IMR-90 (cell line): Measurements from ENCODE around the gene TECPR2.

Experiments
- BHLHE40 ChIP-seq: fragments of 150-350 bp; IDR thresholded peaks from 2 replicates; pipeline ENCODE4 v1.6.1; 2016; ENCODE audit warnings: mild to moderate bottlenecking, low read depth, low read length
- CEBPB ChIP-seq: IDR thresholded peaks from 2 replicates; pipeline ENCODE4 v1.6.1; 2012; ENCODE audit warnings: low read depth, low read length, improper control_type of control experiment
- CHD1 ChIP-seq: IDR thresholded peaks from 2 replicates; pipeline ENCODE4 v1.6.1; 2012; ENCODE audit warnings: low read depth, low read length, improper control_type of control experiment
- CTCF ChIP-seq: conservative IDR thresholded peaks from 2 replicates; pipeline ENCODE4 v1.5.1; 2012; ENCODE audit warnings: mild to moderate bottlenecking, low read depth, low read length, improper control_type of control experiment
- ELK1 ChIP-seq: fragments of 150-350 bp; IDR thresholded peaks from 2 replicates; pipeline ENCODE4 v1.6.1; 2016; ENCODE audit warnings: low read depth, mild to moderate bottlenecking, low read length, moderate library complexity, borderline replicate concordance
- MAFK ChIP-seq: IDR thresholded peaks from 2 replicates; pipeline ENCODE4 v1.6.1; 2012; ENCODE audit warnings: low read depth, low read length, improper control_type of control experiment
- MAZ ChIP-seq: IDR thresholded peaks from 2 replicates; pipeline ENCODE4 v1.6.1; 2012; ENCODE audit warnings: low read depth, mild to moderate bottlenecking, low read length, improper control_type of control experiment, moderate library complexity, borderline replicate concordance
- MXI1 ChIP-seq: IDR thresholded peaks from 2 replicates; pipeline ENCODE4 v1.6.1; 2012; ENCODE audit warnings: low read depth, mild to moderate bottlenecking, low read length, moderate library complexity, borderline replicate concordance
- NFE2L2 ChIP-seq: fragments of 150-350 bp; IDR thresholded peaks from 2 replicates; pipeline ENCODE4 v1.6.1; 2016; ENCODE audit warnings: low read depth, mild to moderate bottlenecking, low read length
- POLR2A ChIP-seq: IDR thresholded peaks from 2 replicates; pipeline ENCODE4 v1.6.1; 2012; ENCODE audit warnings: mild to moderate bottlenecking, low read depth, low read length
- RAD21 ChIP-seq: IDR thresholded peaks from 2 replicates; pipeline ENCODE4 v1.6.1; 2012; ENCODE audit warnings: low read length, improper control_type of control experiment
- RCOR1 ChIP-seq: IDR thresholded peaks from 2 replicates; pipeline ENCODE4 v1.6.1; 2012; ENCODE audit warnings: mild to moderate bottlenecking, low read length, improper control_type of control experiment; ENCODE audit not compliant: insufficient replicate concordance
- SMC3 ChIP-seq: fragments of 150-350 bp; IDR thresholded peaks from 2 replicates; pipeline ENCODE4 v1.6.1; 2016; ENCODE audit warnings: low read depth, mild to moderate bottlenecking, antibody characterized with exemption, low read length, moderate library complexity
- USF2 ChIP-seq: fragments of 150-350 bp; IDR thresholded peaks from 2 replicates; pipeline ENCODE4 v1.6.1; 2017; ENCODE audit warnings: mild to moderate bottlenecking, antibody characterized with exemption, low read length, low read depth

- TF ChIP-seq POLR2A, result no peak
- TF ChIP-seq CTCF, result no peak
- no peak for TF ChIP-seq USF2
- no peak for TF ChIP-seq RAD21
- TF ChIP-seq CEBPB, result no peak
- TF ChIP-seq NFE2L2, result no peak
- no peak for TF ChIP-seq MAFK
- no peak for TF ChIP-seq ELK1
- no peak for TF ChIP-seq RCOR1
- no peak for TF ChIP-seq MAZ
- TF ChIP-seq BHLHE40, result no peak
- TF ChIP-seq CHD1, result no peak
- no peak for TF ChIP-seq MXI1
- TF ChIP-seq SMC3, result no peak
Observed at GRCh38 chr14:102505775-102506625, 143.3 kb downstream of the TECPR2 start.
